HG03060 (cell line): Measurements from ENCODE around the gene ZNF775.
"Not testable (repeated sequence)": the region's sequence is repeated elsewhere in the genome, so short reads cannot be mapped to it uniquely, and the experiment has no call there.

ENCODE experiments used
- ATAC-seq: cut with Tn5 transposase; IDR thresholded peaks from one replicate; pipeline ENCODE4 v1.9.1; 2021; ENCODE audit warnings: low read depth, moderate number of reproducible peaks; ENCODE audit not compliant: unreplicated experiment

The ZNF775 gene

DNA sequence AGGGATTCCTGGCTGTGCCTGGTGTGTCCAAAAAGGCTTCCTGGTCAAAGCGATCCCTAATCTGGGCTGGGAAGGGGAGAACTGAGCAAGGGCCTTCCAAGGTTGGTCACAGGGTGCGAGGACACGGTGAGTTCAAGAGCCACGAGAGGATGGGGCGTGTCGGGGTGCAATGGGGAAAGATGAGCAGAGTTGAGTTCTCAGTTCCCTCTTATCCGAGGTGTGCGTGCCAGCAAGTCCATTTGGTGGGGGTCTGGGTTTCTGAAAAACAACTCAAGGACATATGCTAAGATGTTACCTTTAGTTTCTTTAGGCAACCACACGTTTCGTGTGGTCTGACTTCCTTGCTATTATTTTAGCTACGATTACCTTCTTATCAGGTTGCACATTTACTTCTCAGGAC lies 1.3 kb downstream of the ZNF775 start:
- no peak for ATAC-seq

DNA sequence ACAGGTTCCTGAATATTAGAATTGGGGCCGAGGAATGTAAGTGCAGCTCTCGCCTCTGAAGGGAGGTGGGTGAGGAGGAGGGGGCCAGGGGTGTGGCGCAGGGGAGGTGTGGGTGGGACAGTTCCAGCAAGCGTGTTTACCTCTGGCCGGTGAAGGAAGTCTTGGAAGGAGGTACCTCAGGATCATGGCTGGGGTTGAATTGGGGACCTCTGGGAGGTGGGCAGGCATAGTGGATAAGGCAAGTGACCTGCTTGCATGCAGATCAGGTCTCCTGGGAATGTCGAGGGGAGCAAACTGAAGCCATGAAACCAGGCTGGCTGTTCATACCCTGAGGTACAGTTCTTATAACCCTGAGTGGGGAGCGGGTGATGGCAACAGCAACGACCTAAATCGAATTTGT lies 2.0 kb downstream of the ZNF775 start:
- ATAC-seq, result no peak

DNA sequence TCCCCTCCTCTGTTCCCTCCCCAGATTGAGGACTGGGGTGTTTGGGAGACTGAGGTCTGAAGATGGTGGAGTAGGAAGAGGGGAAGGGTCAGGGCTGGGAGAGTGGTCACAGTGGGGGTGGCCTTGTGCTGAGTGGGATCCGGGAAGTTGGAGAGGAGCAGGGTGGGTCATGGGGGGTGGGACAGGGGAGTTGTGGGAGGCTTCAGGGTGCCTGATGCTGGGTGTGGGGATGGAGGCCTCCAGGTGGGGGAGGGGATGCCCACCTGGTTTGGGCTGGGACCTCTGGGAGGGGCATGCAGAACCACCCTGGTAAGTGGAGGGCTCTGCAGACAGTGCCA lies 2.6 kb downstream of the ZNF775 start:
- no peak for ATAC-seq

DNA sequence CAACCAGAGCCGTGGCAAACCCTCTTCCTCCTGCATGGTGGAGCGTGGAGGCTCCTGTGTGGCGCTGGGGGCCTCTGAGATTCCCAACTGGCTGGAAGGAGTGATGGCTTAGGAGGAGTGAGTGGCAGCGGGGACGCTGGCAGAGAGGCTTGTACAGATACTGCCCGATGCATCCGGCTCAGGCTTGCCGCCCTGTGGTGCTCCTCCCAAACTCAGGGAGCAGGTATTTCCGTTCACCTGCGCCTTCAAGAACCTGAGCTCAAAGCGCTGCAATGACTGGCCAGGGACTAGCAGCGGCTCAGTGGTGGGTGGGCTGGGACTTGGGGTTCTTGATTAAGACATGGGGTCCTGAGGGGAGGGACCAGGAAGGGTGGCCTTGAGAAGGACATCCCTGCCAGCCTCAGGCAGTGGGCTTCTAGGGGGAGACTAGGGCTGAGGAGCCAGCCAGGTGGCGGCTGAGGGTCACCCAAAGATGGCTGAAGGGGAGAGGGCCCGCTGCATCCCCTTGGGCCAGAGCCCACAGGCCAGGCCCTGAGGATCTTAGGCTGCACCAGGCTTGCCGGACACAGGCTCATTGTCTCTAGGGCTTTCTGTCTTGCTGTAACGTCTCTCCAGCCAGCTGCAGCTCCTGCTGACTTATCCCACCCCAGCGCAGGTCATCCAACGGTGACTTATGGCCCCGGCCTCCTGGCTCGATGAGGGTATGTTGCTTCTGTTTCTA lies 3.2 kb downstream of the ZNF775 start:
- ATAC-seq, result no peak

DNA sequence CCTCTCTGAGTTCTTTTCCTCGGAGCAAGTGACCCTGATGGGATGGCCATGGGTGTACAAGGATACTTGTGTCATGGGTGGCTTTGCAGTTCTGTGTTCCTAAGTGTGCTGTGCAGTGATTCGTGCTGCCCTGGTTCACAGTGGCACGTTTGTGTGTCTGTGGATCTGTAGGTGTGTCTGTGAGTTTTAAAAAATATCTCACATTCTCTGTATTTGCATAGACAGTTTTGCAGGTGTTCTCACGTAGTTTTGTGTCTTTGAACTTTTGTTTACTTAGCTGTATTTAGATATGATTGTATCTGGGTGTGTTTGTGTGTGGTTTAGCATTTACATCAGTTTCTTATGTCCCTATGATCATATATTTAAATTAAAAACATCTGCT lies 3.7 kb downstream of the ZNF775 start:
- ATAC-seq, result no peak

DNA sequence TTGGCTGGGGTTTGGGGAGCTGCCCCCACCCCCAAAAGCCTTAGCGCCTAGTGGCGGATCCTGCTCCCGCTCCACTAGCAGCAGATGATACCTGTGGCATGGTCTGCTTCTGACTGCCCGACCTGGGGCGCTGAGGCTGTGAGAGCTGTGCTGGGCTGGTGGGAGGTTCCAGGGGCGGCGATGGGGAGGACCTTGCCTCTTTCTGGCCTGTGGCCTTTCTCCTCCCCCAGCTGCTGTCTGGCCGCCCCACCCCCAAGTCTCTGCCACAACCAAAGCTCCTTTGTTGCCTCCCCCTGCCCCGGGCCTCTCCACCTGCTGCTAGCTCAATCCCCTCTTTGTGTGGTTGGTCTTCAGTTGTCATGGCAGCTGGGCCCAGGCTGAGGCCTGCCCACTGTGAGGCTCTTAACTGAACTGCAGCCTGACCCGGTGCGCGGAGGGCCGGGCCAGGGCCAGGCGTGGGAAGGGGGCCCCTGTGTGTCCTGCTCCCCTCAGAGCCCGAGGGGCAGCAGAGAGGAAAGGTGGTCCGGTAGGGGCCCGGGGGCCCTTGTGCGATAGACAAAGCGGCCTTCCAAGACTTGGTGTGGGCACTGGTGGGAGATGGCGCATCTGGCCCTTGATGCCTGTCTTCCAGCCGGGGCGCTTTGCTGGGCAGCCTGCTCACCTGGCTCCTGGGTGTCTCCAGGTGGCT lies 4.7 kb downstream of the ZNF775 start:
- ATAC-seq, result no peak

DNA sequence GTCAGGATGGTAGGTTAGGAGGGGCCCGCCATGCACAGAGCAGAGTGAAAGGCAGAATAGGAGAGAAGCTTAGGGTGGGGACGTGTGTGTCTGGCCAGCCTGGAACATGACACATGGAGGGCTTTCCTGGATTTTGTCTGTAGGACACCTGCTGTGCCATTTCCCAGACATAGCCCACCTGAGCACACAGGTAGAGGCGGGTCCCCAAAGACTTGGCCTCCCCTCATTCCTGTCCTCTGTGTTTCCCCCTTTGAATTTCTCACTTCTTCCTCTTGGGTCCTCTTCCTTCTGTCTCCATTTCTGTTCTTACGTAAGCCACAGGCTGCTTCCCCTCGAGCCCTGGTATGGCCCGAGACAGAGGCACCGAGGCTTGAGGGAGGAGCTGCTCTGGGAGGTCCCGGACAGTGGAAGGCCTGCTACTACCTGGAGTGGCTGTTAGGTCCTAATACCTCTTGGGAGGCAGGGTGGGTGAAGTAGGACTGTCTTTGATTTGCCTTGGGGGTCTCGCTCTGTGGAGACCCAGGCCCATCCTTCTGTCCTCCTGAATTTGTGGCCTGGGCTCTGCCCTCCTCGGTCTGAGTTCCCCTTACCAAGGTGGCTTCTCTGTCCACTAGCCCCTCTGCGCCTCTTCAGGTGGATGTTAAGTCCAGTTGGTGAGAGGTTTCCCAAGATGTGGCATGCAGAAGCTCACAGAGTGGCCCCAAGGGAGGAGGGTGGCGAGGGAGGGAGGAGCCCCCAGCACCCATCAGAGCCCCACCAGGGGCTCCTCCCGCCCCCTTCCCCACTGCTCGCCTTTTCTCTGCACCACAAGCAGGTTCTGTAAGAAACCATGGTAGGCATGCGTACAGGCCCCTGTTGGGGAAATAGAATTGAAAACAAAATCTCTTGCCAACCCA lies 5.5 kb downstream of the ZNF775 start:
- no peak for ATAC-seq

DNA sequence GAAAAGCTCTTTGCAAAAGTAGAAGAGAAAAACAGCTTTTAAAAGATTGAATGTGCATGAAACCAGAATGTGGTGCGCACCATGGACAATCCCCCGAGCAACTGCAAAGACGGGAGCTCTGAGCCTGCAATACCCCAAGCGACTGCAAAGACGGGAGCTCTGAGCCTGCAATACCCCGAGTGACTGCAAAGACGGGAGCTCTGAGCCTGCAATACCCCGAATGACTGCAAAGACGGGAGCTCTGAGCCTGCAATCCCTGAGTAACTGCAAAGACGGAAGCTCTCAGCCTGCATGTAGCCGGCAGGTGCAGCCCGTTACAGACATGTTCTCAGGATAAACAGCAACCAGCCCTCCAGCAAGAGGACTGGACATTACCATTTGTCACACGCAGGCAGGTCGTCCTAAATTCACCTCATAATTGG lies 6.2 kb downstream of the ZNF775 start:
- ATAC-seq, result no peak

DNA sequence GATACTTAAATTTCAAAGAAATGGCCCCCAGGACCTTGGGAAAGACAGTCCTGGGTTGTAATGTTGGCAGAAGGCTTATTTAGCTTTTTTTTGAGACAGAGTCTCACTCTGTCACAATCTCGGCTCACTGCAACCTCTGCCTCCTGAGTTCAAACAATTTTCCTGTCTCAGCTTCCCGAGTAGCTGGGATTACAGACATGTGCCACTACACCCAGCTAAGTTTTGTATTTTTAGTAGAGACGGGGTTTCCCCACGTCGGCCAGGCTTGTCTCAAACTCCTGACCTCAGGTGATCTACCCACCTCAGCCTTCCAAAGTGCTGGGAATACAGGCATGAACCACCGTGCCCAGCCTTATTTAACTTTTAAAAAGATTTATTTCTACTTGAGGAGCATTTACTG lies 6.8 kb downstream of the ZNF775 start:
- ATAC-seq, result not testable (repeated sequence)

DNA sequence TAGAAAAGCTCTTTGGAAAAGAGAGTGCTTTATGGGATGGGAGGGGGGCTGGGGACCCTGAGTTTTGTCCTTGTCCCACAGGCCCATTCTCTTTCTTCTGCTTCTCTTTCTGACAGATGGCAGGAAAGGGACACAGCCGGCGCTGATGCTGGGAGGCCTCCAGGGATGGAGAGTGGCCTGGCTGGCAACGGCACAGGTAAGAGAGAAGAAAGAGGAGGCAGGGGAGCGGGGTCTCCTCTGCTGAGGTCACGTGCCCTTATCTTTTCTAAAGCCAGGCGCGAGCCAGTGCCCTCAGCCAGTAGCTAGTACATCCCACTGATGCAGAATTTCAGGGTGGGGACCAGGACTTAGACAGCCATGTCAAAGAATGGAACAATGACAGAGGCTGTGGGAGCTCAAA lies 9.2 kb downstream of the ZNF775 start:
- no peak for ATAC-seq

DNA sequence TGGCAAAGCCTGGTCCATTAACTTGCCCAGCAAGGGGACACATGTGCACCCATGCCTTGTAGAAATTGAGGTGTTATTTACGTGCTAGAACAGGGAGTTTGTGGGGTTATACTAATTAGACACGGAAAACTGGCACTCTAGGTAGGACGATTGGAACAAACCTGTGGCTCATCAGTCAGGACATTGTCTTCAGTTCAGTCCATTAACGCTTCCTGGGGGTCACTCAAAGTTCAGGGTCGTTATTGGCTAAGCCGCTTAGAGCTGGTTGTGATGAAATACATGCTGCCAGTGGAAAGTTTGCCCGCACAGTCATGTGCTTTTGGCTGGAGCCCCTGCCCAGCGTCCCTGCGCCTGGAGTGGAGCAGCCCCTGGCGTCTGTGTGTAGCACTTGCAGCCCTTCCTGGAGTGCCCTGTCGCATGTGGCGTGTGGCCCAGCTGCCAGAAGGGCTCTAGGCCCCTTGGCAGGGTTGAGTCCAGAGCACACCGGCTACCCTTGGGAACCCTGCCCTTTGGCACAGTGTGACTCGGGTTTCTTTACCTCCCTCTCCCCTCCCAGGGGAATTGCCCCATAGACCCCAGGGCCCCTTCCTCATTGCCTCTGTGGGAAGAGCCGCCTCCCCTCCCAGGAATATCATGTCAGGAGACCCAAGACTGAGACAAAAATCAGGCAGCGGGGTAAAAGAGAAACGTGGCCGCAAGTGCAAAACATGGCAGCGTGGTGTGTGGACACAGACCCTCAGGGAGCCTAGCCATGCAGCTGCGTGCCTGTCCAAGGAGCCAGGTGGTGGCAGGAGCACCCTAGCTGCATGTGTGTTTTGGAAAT lies 9.8 kb downstream of the ZNF775 start:
- no peak for ATAC-seq

DNA sequence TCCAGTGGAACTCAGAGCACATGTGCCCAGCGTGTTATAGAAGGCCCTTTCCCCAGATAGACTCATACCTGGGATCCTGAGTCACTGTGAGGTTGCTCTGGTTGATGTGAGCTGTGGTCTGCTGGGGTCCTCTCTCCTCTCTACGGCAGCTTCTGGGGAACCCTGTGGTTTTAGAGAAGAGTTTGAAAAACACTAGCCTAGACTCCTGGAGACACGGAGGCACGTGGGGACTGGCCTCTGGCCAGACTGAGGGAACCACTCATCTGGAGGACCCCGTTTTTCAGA lies 10.3 kb downstream of the ZNF775 start:
- no peak for ATAC-seq

DNA sequence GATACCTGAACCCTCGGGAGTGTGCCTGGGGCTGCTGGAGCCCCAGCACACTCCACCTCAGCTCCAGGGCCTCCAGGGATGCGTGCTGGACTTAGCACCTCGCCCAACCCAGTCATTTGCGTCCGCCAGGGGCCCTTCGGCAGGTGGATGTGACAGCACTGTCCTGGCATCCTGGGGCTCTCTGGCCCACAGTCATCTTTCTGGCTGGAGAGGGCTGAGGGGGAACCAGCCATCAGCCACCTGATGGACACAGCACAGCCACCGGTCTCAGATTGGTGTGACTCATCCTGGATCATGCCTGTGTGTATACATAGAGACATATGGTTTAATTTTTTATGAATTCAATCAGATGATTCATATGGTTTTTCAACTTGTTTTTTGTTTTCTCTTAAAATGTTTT lies 11.1 kb downstream of the ZNF775 start:
- no peak for ATAC-seq

DNA sequence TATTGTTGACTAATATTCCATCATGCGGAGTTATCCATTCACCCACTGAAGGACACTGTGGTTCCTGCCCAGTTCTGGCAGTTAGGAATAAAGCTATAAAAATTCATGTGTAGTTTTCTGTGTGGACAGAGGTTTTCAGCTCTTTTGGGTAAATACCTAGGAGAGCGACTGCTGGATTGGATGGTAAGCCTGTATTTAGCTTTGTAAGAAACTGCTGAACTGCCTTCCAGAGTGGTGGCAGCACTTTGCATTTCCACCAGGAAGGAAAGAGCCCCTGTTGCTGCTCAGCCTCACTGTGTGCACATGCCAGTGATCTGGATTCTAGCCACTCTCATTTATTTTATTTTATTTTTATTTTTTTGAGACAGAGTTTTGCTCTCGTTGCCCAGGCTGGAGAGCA lies 14.2 kb downstream of the ZNF775 start:
- ATAC-seq, result no peak

DNA sequence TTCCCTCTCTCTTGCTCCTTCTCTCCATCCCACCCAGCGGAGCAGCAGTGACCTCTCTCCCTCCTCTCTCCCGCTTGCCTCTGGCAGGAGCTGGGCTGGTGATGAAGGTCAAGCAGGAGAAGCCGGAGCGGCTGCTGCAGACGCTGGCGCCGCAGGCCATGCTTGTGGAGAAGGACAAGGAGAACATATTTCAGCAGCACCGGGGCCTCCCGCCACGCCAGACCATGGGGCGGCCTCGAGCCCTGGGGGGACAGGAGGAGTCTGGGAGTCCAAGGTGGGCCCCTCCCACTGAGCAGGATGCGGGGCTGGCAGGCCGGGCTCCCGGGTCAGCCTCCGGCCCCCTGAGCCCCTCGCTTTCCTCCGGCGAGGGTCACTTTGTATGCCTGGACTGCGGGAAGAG lies 17.3 kb downstream of the ZNF775 start:
- no peak for ATAC-seq

DNA sequence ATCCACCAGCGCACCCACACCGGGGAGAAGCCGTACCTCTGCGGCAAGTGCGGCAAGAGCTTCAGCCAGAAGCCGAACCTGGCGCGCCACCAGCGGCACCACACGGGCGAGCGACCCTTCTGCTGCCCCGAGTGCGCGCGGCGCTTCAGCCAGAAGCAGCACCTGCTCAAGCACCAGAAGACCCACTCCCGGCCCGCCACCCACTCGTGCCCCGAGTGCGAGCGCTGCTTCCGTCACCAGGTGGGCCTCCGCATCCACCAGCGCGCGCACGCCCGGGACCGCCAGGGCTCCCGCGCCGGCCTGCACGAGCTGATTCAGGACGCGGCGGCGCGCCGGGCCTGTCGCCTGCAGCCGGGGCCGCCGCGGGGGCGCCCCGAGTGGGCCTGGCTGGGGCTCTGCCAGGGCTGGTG lies 17.7 kb downstream of the ZNF775 start:
- no peak for ATAC-seq

DNA sequence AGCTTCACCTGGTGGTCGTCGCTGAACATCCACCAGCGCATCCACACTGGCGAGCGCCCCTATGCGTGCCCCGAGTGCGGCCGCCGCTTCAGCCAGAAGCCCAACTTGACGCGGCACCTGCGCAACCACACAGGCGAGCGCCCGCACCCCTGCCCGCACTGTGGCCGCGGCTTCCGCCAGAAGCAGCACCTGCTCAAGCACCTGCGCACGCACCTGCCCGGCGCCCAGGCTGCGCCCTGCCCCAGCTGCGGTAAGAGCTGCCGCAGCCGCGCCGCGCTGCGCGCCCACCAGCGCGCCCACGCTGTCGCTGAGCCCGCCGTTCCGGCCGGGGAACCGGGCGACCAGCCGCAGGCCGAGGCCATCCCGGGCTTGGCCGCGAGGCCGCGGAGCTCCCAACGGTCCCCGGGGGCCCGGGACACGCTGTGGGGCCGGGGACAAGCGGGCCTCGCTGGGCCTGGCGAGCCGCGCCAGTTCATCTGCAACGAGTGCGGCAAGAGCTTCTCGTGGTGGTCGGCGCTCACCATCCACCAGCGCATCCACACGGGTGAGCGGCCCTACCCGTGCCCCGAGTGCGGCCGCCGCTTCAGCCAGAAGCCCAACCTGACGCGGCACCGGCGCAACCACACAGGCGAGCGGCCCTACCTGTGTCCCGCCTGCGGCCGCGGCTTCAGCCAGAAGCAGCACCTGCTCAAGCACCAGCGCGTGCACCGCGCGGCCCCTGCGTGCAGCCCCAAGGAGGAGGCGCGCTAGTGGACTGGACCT lies 18.4 kb downstream of the ZNF775 start:
- ATAC-seq, result no peak

DNA sequence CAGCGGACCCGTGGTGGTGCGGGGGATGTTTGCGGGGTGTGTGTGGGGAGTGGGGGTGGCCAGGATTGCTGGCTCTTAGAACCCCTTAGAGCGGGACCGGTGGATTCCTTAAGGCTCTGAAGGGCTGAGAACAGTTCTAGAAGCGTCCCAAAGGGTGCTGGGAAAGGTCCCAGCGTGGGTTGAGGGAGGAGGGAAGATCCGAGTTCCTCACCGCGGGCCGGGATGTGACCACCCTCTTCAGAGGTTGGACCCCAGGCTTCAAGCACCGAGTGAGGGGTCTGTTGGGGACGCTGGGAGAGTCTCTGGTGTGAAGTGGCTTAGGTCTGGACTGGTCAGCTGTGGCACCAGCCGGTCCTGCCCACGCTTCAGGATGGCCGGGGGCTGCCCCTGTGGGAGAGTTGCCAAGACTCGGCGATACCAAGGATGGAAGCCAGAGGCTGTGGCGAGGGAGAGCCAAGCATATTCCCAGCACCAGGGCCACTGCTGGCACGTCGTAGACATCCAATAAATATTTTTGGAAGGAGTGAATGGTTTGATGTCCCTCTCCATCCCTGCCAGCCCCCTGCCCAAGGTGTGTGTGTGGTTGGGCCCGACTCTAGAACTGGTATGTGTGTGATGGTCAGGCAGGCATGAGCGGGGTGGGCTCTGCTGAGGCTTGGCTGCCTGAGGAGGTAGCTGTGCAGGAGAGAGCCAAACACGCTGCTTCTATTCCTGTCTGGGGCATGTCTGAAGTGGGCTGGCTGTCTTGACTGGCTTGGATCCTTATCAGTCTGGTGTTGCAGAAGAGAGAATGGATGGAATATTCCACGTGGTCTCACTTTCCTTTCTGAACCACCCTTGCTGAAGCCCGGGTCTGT lies 19.2 kb downstream of the ZNF775 start:
- no peak for ATAC-seq

DNA sequence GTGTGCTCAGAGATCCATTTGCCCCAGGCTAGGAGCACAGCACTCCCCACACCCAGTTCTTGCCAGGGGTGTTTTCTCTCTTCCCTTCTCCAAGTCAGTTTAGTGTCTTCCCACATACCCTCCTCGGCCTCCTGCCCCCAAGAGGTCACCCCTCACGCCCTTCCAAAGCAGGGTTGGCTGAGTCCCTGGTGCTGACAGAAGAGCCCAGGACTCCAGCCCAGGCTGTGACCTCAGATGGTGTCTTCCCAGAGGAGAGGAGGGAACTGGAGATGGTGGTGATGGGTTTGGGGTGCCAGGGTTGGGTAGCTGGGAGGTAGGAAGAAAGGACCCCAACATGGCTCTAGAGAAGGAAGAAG lies 19.8 kb downstream of the ZNF775 start:
- no peak for ATAC-seq
